Fibroblast of skin of left biceps (primary cell): ENCODE results near the gene CLDN22.
A peak's percentile ranks its signal among the peaks of the same experiment; 100 is the strongest.
"Not testable (repeated sequence)": the region's sequence is repeated elsewhere in the genome, so short reads cannot be mapped to it uniquely, and the experiment has no call there.

Source experiments
- DNase-seq, 2 experiments: peaks; one replicate each; pipeline ENCODE4 v3.0.0-alpha.2; 2013; ENCODE audit warnings: low read depth in 2 of 2

CLDN22 gene

DNA sequence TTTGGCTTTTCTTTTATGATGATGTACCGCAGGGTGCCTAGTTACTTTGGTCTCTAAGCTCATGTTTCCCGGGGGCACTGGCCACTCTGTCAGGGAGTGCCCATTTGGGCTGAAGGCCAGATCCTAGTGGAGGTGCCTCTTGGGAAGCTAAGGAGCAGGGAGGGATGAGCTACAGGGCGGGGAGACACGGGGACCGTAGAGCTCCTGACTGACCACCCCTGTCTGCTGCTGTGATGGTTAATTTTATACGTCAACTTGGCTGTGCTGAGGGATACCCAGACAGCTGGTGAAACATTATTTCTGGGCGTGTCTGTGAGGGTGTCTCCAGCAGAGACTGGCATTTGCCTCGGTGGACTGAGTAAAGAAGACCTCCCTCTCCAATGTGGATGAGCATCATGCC lies 27.1 kb upstream of the CLDN22 start:
- DNase-seq = no peak

GRCh38 chr4:183345261-183345660 lies 25.2 kb upstream of the CLDN22 start:
- DNase-seq = no peak

- DNase-seq = no peak
Observed at GRCh38 chr4:183344523-183345255, 24.6 kb upstream of the CLDN22 start.

- no peak for DNase-seq
Observed at GRCh38 chr4:183343730-183344129, 23.7 kb upstream of the CLDN22 start.

DNA sequence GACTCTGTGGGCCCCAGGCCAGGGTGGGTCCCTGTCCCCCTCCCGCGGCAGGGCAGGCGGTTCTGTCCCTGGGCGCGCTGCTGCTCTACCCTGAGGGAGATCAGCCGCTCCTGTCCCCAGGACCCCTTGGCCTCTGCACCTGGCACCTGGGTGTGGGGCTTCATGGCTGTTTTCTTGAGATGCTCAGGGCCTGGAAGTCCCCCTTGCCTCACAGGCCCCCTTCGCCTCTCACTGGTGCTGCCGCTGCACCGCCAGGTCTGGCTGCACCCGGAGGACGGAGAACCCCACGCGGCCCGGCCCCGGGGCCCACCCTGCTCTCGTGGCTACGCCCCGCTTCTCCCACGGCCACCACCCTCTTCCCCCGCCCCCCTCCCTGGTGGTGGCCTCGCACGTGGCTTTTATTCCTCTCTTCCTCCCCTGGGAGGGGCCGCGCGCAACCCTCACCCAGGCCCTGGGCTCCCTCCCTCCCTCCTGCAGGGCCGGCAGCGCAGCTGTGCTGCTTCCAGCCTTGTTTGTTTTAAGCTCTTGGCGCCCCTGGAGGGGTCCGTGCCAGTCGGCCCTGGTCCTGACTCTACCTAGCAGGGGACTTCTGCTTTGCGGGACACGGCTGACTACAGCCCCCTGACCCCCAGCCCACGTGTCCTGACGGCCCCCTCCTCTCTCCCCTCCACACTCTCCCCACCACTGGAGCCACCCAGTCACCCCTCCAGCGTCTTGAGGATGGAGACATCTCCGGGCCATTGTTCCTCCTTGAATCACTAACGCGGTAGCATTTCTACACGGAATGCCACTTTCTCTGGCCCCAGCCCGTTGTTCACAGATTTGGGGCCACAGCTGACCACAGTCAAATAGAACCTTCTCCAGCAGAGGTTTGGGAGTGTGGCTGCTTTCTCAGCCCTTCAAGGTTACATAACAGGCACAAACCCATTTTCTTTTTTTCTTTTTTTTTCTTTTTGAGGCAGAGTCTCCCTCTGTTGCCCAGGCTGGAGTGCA lies 22.8 kb upstream of the CLDN22 start:
- DNase-seq = no peak

- no peak for DNase-seq
Observed at GRCh38 chr4:183337833-183338232, 17.8 kb upstream of the CLDN22 start.

GRCh38 chr4:183337349-183337748 lies 17.3 kb upstream of the CLDN22 start:
- DNase-seq = no peak

- peak; percentile 78 to 81 for DNase-seq
Observed at GRCh38 chr4:183335369-183335940, 15.4 kb upstream of the CLDN22 start.

GRCh38 chr4:183333983-183334382 lies 13.9 kb upstream of the CLDN22 start:
- DNase-seq = no peak

GRCh38 chr4:183333202-183333601 lies 13.1 kb upstream of the CLDN22 start:
- no peak for DNase-seq

- no peak for DNase-seq
Observed at GRCh38 chr4:183332447-183332846, 12.4 kb upstream of the CLDN22 start.

- no peak for DNase-seq
Observed at GRCh38 chr4:183330841-183331240, 10.8 kb upstream of the CLDN22 start.

DNA sequence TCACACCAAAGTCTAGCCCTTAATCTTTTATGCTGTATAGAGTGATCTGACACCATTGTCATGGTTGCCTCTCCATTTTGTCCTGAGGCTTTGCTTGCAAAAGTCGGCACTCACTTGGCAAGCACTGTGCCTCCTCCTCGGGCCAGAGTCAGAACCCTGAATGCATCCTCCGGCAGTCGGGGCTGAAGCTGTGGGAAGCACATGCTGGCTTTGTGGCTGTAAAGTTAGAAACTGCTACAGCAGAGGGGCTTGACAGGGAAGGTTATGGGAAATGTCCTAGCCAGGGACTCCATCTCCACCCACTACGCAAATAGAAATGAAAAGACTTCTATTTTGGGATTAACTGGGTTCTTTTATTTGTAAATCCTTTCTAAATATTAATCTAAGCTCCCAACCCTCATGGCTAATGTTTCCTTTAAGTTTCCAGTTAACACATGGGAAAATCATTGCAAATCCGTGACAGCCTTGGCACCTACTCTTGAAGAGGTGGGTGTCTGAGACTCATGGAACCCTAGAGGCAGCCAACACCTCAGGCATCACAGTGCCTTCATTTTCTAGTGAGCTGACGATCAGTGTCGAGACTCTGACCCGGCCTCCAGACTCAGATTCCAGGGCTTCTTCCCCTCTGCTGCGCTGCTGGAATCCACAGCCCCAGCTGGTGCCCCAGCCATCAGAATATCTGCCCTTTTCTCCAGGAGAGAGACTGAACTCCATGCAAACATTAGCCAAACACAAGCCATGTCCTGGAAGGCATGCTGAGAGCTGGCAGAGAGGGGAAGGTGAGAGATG lies 10.1 kb upstream of the CLDN22 start:
- DNase-seq = no peak

DNA sequence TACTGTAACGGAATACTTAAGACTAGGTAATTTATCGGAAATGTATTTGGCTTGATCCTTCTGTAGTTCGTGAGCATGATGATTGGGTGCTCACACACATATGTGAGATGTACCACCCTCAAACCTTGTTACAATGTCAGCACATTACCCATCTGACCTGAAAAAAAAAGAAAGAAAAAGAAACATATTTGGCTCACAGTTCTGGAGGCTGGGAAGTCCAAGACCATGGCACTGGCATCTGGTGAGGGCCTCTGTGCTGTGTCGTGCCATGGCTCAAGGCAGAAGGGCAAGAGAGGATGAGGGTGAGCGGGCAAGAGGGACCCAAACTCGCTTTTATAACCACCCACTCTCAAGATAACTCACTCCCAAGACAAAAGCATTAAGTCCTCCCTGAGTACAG lies 9.2 kb upstream of the CLDN22 start:
- DNase-seq = no peak

DNA sequence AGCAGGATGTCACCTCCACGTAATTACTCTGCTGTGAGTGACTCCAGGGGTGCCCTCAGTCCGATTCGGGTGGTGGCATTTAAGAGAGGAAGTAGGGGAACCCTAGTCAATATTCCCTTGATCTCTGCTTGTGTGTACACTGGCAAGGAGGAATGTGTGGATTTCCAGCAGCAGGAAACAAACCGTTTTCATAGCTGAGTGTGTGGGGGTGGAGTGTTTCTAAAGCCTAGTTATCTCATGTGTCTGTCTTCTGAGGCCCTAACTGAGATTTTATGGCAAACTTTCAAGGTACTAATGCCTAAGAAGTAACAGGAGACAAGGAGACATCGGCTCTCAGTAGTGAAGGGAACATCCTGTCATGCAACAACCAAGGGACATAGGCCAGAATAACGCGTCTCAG lies 8.8 kb upstream of the CLDN22 start:
- no peak for DNase-seq

DNA sequence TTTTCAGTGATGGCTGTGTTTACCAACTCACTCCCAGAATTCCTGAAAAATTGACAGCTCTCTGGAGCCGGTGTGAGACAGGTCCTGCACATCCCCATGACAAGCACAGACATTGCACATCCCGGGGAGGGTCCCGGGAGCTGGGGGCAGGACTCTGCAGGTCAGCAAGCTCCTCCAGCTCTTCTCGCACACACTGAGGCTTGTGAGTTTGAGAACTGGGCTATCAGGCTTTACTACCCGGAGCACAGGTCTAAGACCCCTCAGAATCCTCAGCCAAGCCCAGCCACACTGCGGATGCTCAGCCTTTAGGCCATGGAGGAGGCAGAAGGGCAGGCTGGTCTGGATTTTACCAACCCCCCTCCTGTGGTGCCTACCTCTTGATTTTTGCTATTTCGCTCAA lies 7.8 kb upstream of the CLDN22 start:
- DNase-seq = no peak

DNA sequence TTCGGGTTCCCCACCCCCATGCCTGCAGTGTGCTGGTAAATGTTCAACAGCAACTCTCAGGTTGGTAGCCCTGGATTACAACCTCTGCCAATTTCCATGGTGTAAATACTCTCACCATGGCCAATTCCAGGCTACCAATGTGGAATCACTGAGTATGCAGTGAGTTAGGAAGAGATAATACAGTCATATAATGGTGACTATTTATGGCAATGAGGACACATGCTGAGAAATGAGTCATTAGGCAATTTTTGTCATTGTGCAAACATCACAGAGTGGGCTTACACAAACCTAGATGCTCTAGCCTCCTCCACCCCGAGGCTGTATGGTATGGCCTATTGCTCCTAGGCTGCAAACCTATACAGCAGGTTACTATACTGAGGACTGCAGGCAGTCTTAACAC lies 6.8 kb upstream of the CLDN22 start:
- DNase-seq = no peak

DNA sequence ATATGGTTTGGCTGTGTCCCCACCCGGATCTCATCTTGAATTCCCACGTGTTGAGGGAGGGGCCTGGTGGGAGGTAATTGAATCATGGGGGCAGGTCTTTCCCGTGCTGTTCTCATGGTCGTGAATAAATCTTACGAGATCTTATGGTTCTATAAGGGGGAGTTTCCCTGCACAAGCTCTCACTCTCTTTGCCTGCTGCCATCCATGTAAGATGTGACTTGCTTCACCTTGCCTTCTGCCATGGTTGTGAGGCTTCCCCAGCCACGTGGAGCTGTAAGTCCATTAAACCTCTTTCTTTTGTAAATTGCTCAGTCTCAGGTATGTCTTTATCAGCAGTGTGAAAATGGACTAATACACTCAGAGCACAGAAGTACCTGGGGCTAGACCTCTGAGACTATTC lies 6.3 kb upstream of the CLDN22 start:
- DNase-seq = not testable (repeated sequence)

- DNase-seq = no peak
Observed at GRCh38 chr4:183324619-183325018, 4.5 kb upstream of the CLDN22 start.

- DNase-seq = not testable (repeated sequence)
Observed at GRCh38 chr4:183324056-183324455, 4.0 kb upstream of the CLDN22 start.

- DNase-seq = no peak
Observed at GRCh38 chr4:183323295-183323694, 3.2 kb upstream of the CLDN22 start.

DNA sequence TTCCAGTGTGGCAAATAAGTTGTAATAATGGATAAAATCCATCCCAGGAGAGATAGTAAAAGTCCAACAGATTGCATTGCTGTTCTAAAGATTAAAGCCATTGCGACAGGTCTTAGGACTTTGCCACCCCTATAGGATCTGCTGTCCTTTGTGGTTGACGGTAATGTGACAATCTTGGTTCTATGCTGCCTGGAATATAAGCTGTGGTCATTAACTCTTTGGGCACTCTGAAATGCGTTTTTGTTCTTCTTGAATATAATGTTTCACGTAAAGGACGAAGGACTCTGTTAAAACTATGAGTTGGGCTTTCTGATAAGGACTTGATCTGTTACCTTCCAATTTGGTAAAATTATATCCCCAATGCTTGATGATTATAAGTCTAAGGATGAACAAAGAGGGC lies 2.2 kb upstream of the CLDN22 start, which contains the start of gene CLDN24:
CLDN24 (minus strand) TSS at position 101 of the 400 bp plus-strand sequence; CDS start at position 101, 0 bp downstream.
- DNase-seq = no peak
